A673 (cell line): ENCODE measurements around the gene C15orf61. TPM values are rescaled to one million over a fixed set of nuclear protein-coding genes. Genes with fewer than 3 reads are reported as not detected.

Source experiments
- BruUV-seq: library from RNA; stranded (reverse); fragments of 400-500 nt; replicated peaks from 2 replicates; lab custom pipeline; 2021; lab: Mats Ljungman, UMichigan
- CTCF ChIA-PET: fragments of 300-600 bp; sonication (Branson Sonifier 250); formaldehyde crosslinking; loops from one replicate; lab custom pipeline; 2022; ENCODE audit warnings: antibody characterized with exemption; lab: Charles Lee
- POLR2A ChIA-PET: fragments of 300-600 bp; sonication (Branson Sonifier 250); formaldehyde crosslinking; loops from one replicate; lab custom pipeline; 2022; ENCODE audit warnings: antibody characterized with exemption; ENCODE audit not compliant: low non-redundant PET; lab: Charles Lee
- DNase-seq: peaks from one replicate; pipeline ENCODE4 v3.0.0-alpha.2; 2015; ENCODE audit warnings: low spot score
- H3K27ac ChIP-seq: fragments of 200-600 bp; sonication (generic); 2 replicates; pipeline ENCODE4 v1.5.1; 2016; ENCODE audit warnings: mixed run types, low read depth, mild to moderate bottlenecking, mixed read lengths, antibody characterized with exemption, low read length; ENCODE audit not compliant: poor library complexity, severe bottlenecking
- H3K27me3 ChIP-seq: fragments of 200-600 bp; sonication (generic); replicated peaks from 2 replicates; pipeline ENCODE4 v1.6.1; 2017; ENCODE audit warnings: mixed run types, low read depth, mild to moderate bottlenecking, mixed read lengths, antibody characterized with exemption, low read length; ENCODE audit not compliant: insufficient read depth, poor library complexity
- H3K36me3 ChIP-seq: fragments of 200-600 bp; sonication (generic); 2 replicates; pipeline ENCODE4 v1.6.1; 2016; ENCODE audit warnings: mixed run types, mild to moderate bottlenecking, mixed read lengths, antibody characterized with exemption, low read length; ENCODE audit not compliant: insufficient read depth, poor library complexity, severe bottlenecking
- H3K4me1 ChIP-seq: fragments of 200-600 bp; sonication (generic); 2 replicates; pipeline ENCODE4 v1.6.1; 2017; ENCODE audit warnings: mixed run types, mild to moderate bottlenecking, mixed read lengths, antibody characterized with exemption, low read length; ENCODE audit not compliant: insufficient read depth, poor library complexity, severe bottlenecking
- H3K4me3 ChIP-seq: fragments of 200-600 bp; sonication (generic); 2 replicates; pipeline ENCODE4 v1.5.1; 2016; ENCODE audit warnings: low read depth, mixed run types, mild to moderate bottlenecking, mixed read lengths, low read length; ENCODE audit not compliant: poor library complexity, severe bottlenecking
- H3K9me3 ChIP-seq: fragments of 200-600 bp; sonication (generic); 2 replicates; pipeline ENCODE4 v1.6.1; 2016; ENCODE audit warnings: mixed run types, low read depth, mild to moderate bottlenecking, mixed read lengths, antibody characterized with exemption, low read length; ENCODE audit not compliant: poor library complexity, severe bottlenecking
- CTCF ChIP-seq: fragments of 300-800, 200-600 bp; sonication (generic); conservative IDR thresholded peaks from 2 replicates; pipeline ENCODE4 v1.5.1; 2017; ENCODE audit warnings: low read depth, mild to moderate bottlenecking, antibody characterized with exemption, low read length, moderate library complexity, mixed read lengths
- EZH2 ChIP-seq: fragments of 200-600 bp; sonication (generic); IDR thresholded peaks from 2 replicates; pipeline ENCODE4 v1.6.1; 2017; ENCODE audit warnings: borderline replicate concordance, low read depth, mild to moderate bottlenecking, mixed read lengths, antibody characterized with exemption, low read length; ENCODE audit not compliant: poor library complexity, severe bottlenecking
- intact Hi-C: fragments of 100-400 bp; cut with micrococcal nuclease; formaldehyde crosslinking; loops from one replicate; pipeline ENCODE4 v1.10.0; 2022; ENCODE audit not compliant: unreplicated experiment
- total RNA-seq: library from RNA; stranded (reverse); gene quantifications from 2 replicates; pipeline ENCODE4 v1.2.3, GENCODE V29; 2021

Gene C15orf61
- total RNA-seq, 1 experiment from 2014 or later, result 6.3 TPM

- TF ChIP-seq EZH2 (no peak), CTCF (no peak)
- Histone ChIP-seq H3K4me3 (no peak overlapping the region), H3K27ac (no peak overlapping the region), H3K27me3 (no peaks in the 10 kb centered on the region), H3K36me3 (peaks cover 4% of the 10 kb centered on the region), H3K9me3 (no peaks in the 10 kb centered on the region), H3K4me1 (peaks cover 6% of the 10 kb centered on the region)
- no peak for DNase-seq
- no TSS peak for BruUV-seq
- ChIA-PET POLR2A (interaction anchor here (0.6 kb wide), 1 partner anchor 104 kb away, joined by 8 read pairs; no protein-coding TSS in a partner anchor), CTCF (no interaction called here)
- intact Hi-C loops, result no loop called here
Measured at GRCh38 chr15:67578020-67578600, 57.2 kb downstream of the C15orf61 start.

GRCh38 chr15:67579164-67579563 lies 58.2 kb downstream of the C15orf61 start:
- Histone ChIP-seq H3K9me3 (no peaks in the 10 kb centered on the region), H3K4me3 (no peak overlapping the region), H3K27ac (no peak overlapping the region), H3K27me3 (no peaks in the 10 kb centered on the region), H3K4me1 (peaks cover 6% of the 10 kb centered on the region), H3K36me3 (peaks cover 4% of the 10 kb centered on the region)
- no TSS peak for BruUV-seq
- POLR2A ChIA-PET, result no interaction called here
- TF ChIP-seq CTCF (no peak), EZH2 (no peak)
- DNase-seq, result no peak
- CTCF ChIA-PET, result no interaction called here
- intact Hi-C loops, result no loop called here

Other genes with a start within 250 kb of the C15orf61 start
- gene MAP2K5, start 21.6 kb downstream of the C15orf61 start, total RNA-seq, result 52.6 and 62.8 TPM in 2 replicates